Measurements from ENCODE around the gene PLEKHH2.

Gene PLEKHH2

DNA sequence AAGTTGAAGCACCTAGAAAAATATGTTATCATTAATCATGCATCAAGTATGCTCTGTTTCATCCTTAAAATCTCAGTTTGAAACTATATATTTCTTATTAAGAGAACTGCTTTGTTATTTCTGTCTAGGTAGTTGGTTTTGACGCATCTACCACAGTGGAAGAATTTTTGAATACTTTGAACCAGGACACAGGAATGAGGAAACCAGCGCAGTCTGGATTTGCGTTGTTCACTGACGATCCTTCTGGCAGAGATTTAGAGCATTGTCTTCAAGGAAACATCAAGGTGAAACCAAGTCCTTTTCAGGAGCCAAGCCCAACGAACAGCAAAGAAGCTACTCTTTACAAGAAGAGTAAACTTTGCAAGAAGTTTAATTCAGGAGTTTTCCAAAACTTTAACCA lies 106.6 kb downstream of the PLEKHH2 start:
- ChIA-PET CTCF (no interaction called here), POLR2A (no interaction called here)
- no peak for DNase-seq (ENCODE audit: extremely low spot score)
- TF ChIP-seq L3MBTL2 (conservative IDR thresholded peaks at IDR 0.05) = no peak
- no peak for TF ChIP-seq HDGF (IDR thresholded peaks at IDR 0.05; ENCODE audit: borderline replicate concordance)
- TF ChIP-seq FOXA1 (IDR thresholded peaks at IDR 0.05) = no peak
- no peak for TF ChIP-seq ELF4 (IDR thresholded peaks at IDR 0.05)
- TF ChIP-seq NFRKB (IDR thresholded peaks at IDR 0.05) = no peak
- no peak for TF ChIP-seq FOXM1 (IDR thresholded peaks at IDR 0.05; ENCODE audit: borderline replicate concordance)
- no peak for TF ChIP-seq FOXK2 (IDR thresholded peaks at IDR 0.05)
- TF ChIP-seq SP1 (IDR thresholded peaks at IDR 0.05) = no peak
- no peak for TF ChIP-seq LEF1 (IDR thresholded peaks at IDR 0.05; ENCODE audit: borderline replicate concordance)
- TF ChIP-seq BHLHE40 (IDR thresholded peaks at IDR 0.05; ENCODE audit: borderline replicate concordance) = no peak
- no peak for TF ChIP-seq ZNF384 (IDR thresholded peaks at IDR 0.05)
- no peak for TF ChIP-seq ARNT (IDR thresholded peaks at IDR 0.05)
- TF ChIP-seq CTBP1 (IDR thresholded peaks at IDR 0.05; ENCODE audit: borderline replicate concordance) = no peak

- CTCF ChIA-PET = no interaction called here
- TF ChIP-seq FOXM1 (IDR thresholded peaks at IDR 0.05; ENCODE audit: borderline replicate concordance) (no peak), ZNF384 (IDR thresholded peaks at IDR 0.05) (no peak), SUZ12 (IDR thresholded peaks at IDR 0.05) (no peak), LEF1 (IDR thresholded peaks at IDR 0.05; ENCODE audit: borderline replicate concordance) (no peak), L3MBTL2 (conservative IDR thresholded peaks at IDR 0.05) (no peak), ARNT (IDR thresholded peaks at IDR 0.05) (no peak), ELF4 (IDR thresholded peaks at IDR 0.05) (no peak), BHLHE40 (IDR thresholded peaks at IDR 0.05; ENCODE audit: borderline replicate concordance) (no peak), FOXA1 (IDR thresholded peaks at IDR 0.05) (no peak)
- DNase-seq (ENCODE audit: extremely low spot score) = no peak
- POLR2A ChIA-PET = no interaction called here
These were observed 108.4 kb downstream of the PLEKHH2 start for GRCh38 chr2:43745457-43745856.

DNA sequence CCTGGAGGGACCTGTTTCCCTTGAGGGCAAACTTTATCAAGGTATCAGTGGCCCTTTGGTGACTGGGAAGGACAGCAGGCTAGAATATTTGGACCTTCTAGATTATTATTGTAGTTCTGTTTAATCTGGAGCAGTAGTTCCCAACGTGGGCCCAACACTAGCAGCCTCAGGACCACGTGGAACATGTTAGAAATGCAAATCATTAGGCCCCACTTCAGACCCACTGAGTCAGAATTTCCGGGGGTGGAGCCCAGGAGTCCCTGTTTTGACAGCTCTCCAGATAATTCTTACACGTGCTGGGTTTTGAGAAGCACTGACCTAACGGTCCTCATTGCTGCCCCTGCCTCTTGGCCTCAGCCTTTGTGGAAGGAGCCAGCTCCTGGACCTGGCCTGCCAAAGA lies 111.3 kb downstream of the PLEKHH2 start:
- ChIA-PET CTCF (no interaction called here), POLR2A (no interaction called here)
- no peak for DNase-seq (ENCODE audit: extremely low spot score)
- no peak for TF ChIP-seq FOXA1 (IDR thresholded peaks at IDR 0.05)
- TF ChIP-seq LEF1 (IDR thresholded peaks at IDR 0.05; ENCODE audit: borderline replicate concordance) = no peak
- TF ChIP-seq, protein P1, sequence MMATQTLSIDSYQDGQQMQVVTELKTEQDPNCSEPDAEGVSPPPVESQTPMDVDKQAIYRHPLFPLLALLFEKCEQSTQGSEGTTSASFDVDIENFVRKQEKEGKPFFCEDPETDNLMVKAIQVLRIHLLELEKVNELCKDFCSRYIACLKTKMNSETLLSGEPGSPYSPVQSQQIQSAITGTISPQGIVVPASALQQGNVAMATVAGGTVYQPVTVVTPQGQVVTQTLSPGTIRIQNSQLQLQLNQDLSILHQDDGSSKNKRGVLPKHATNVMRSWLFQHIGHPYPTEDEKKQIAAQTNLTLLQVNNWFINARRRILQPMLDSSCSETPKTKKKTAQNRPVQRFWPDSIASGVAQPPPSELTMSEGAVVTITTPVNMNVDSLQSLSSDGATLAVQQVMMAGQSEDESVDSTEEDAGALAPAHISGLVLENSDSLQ (IDR thresholded peaks at IDR 0.05) = no peak
- TF ChIP-seq SUZ12 (IDR thresholded peaks at IDR 0.05) = no peak
- no peak for TF ChIP-seq ARNT (IDR thresholded peaks at IDR 0.05)
- no peak for TF ChIP-seq ELF4 (IDR thresholded peaks at IDR 0.05)
- TF ChIP-seq HDGF (IDR thresholded peaks at IDR 0.05; ENCODE audit: borderline replicate concordance) = no peak
- no peak for TF ChIP-seq L3MBTL2 (conservative IDR thresholded peaks at IDR 0.05)
- no peak for TF ChIP-seq FOXM1 (IDR thresholded peaks at IDR 0.05; ENCODE audit: borderline replicate concordance)
- no peak for TF ChIP-seq TARDBP (IDR thresholded peaks at IDR 0.05)
- TF ChIP-seq CTBP1 (IDR thresholded peaks at IDR 0.05; ENCODE audit: borderline replicate concordance) = no peak
- no peak for TF ChIP-seq BHLHE40 (IDR thresholded peaks at IDR 0.05; ENCODE audit: borderline replicate concordance)
- TF ChIP-seq SP1 (IDR thresholded peaks at IDR 0.05) = no peak
- no peak for TF ChIP-seq ZNF384 (IDR thresholded peaks at IDR 0.05)
- TF ChIP-seq NFRKB (IDR thresholded peaks at IDR 0.05) = no peak
- TF ChIP-seq FOXK2 (IDR thresholded peaks at IDR 0.05) = no peak

DNA sequence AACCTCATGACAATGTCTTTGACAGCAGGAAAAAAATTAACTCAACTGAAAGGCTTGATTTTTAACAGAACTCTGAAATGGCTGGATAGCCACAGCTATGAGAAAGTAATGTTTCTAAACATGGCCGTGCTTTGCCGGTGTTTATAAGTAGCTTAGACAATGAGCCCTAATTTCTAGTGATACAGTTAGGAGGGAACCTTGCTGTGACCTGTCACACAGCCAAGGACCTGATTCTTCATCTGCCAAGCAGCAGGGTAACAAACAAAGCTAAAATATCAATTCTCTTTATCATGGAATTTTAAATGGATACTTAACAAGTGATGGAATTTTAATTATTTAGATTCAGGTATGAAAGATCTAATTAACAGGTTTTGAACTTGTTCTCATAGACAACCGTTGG lies 112.5 kb downstream of the PLEKHH2 start:
- ChIA-PET POLR2A (no interaction called here), CTCF (interaction anchor here (0.8 kb wide), 1 partner anchor 140 kb away, joined by 3 read pairs; no protein-coding TSS in a partner anchor)
- TF ChIP-seq ARNT (IDR thresholded peaks at IDR 0.05) (no peak), L3MBTL2 (conservative IDR thresholded peaks at IDR 0.05) (no peak), ELF4 (IDR thresholded peaks at IDR 0.05) (no peak), SUZ12 (IDR thresholded peaks at IDR 0.05) (no peak), TARDBP (IDR thresholded peaks at IDR 0.05) (no peak)
- no peak for DNase-seq (ENCODE audit: extremely low spot score)

DNA sequence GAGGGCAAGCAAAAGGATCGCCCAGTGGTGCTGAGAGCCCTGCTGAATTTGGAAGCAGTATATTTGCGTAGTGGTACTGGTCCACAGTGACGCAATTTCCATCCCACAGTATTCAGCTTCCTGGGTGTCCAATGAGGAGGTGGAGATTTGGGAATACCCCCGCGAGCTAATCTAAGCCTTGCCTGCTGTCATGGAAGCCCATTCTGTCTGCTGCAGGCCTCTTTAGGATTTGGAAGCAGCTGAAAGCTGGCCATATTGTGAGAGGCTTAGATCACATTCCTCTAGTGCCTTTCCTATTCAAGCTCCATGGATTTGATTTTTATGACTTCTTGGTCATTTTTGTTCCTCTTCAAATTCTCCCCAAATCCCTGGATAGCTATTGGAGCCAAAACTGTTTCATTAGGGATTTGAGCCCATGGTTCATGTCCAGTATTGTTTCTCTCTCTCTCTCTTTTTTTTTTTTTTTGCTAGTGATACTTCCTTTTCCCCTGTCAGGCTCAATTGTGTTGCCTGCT lies 114.5 kb downstream of the PLEKHH2 start:
- ChIA-PET POLR2A (no interaction called here), CTCF (no interaction called here)
- no peak for DNase-seq (ENCODE audit: extremely low spot score)
- TF ChIP-seq FOXA1 (IDR thresholded peaks at IDR 0.05) = no peak
- no peak for TF ChIP-seq BHLHE40 (IDR thresholded peaks at IDR 0.05; ENCODE audit: borderline replicate concordance)
- no peak for TF ChIP-seq FOXM1 (IDR thresholded peaks at IDR 0.05; ENCODE audit: borderline replicate concordance)
- no peak for TF ChIP-seq HDGF (IDR thresholded peaks at IDR 0.05; ENCODE audit: borderline replicate concordance)
- no peak for TF ChIP-seq LEF1 (IDR thresholded peaks at IDR 0.05; ENCODE audit: borderline replicate concordance)
- TF ChIP-seq, protein P1 (IDR thresholded peaks at IDR 0.05) = no peak
- no peak for TF ChIP-seq SP1 (IDR thresholded peaks at IDR 0.05)
- TF ChIP-seq CTBP1 (IDR thresholded peaks at IDR 0.05; ENCODE audit: borderline replicate concordance) = no peak
- no peak for TF ChIP-seq TARDBP (IDR thresholded peaks at IDR 0.05)
- no peak for TF ChIP-seq ELF4 (IDR thresholded peaks at IDR 0.05)
- no peak for TF ChIP-seq ARNT (IDR thresholded peaks at IDR 0.05)
- TF ChIP-seq FOXK2 (IDR thresholded peaks at IDR 0.05) = no peak
- no peak for TF ChIP-seq ZNF384 (IDR thresholded peaks at IDR 0.05)
- no peak for TF ChIP-seq SUZ12 (IDR thresholded peaks at IDR 0.05)
- TF ChIP-seq NFRKB (IDR thresholded peaks at IDR 0.05) = no peak
- TF ChIP-seq L3MBTL2 (conservative IDR thresholded peaks at IDR 0.05) = no peak

- POLR2A ChIA-PET = no interaction called here
- DNase-seq (ENCODE audit: extremely low spot score) = no peak
- no peak for TF ChIP-seq SP1 (IDR thresholded peaks at IDR 0.05)
- TF ChIP-seq L3MBTL2 (conservative IDR thresholded peaks at IDR 0.05) = no peak
- TF ChIP-seq HDGF (IDR thresholded peaks at IDR 0.05; ENCODE audit: borderline replicate concordance) = no peak
- TF ChIP-seq SUZ12 (IDR thresholded peaks at IDR 0.05) = no peak
- no peak for TF ChIP-seq LEF1 (IDR thresholded peaks at IDR 0.05; ENCODE audit: borderline replicate concordance)
- no peak for TF ChIP-seq BHLHE40 (IDR thresholded peaks at IDR 0.05; ENCODE audit: borderline replicate concordance)
- TF ChIP-seq, protein P1 (IDR thresholded peaks at IDR 0.05) = no peak
- TF ChIP-seq ZNF384 (IDR thresholded peaks at IDR 0.05) = no peak
- CTCF ChIA-PET = no interaction called here
These were observed 115.2 kb downstream of the PLEKHH2 start for GRCh38 chr2:43752302-43752701.

Data from HEK293T (cell line).